Chondrocyte (in vitro differentiated cells): Measurements from ENCODE around the gene RNF115. TPM values are rescaled to one million over a fixed set of nuclear protein-coding genes. Genes with fewer than 3 reads are reported as not detected.

Source experiments
- DNase-seq: peaks from one replicate; pipeline ENCODE4 v3.0.0; 2021; ENCODE audit warnings: mixed read lengths, low spot score
- H3K27ac Mint-ChIP-seq: one replicate; pipeline ENCODE4 v1.8.0; 2021; ENCODE audit warnings: mild to moderate bottlenecking, moderate library complexity, mixed read lengths; ENCODE audit not compliant: unreplicated experiment
- H3K27me3 Mint-ChIP-seq: 2 replicates; pipeline ENCODE4 v1.8.0; 2021; ENCODE audit warnings: low read depth, mixed read lengths
- H3K36me3 Mint-ChIP-seq: 2 replicates; pipeline ENCODE4 v1.8.0; 2021; ENCODE audit warnings: low read depth, mixed read lengths
- H3K4me1 Mint-ChIP-seq: 2 replicates; pipeline ENCODE4 v1.8.0; 2021; ENCODE audit warnings: low read depth, mild to moderate bottlenecking, mixed read lengths
- H3K4me3 Mint-ChIP-seq: one replicate; pipeline ENCODE4 v1.8.0; 2021; ENCODE audit warnings: mild to moderate bottlenecking, moderate library complexity, mixed read lengths; ENCODE audit not compliant: unreplicated experiment
- H3K9me3 Mint-ChIP-seq: 2 replicates; pipeline ENCODE4 v1.8.0; 2021; ENCODE audit warnings: low read depth, mixed read lengths
- CTCF ChIP-seq: fragments of 200-600 bp; sonication (generic); IDR thresholded peaks from 2 replicates; pipeline ENCODE4 v1.5.0; 2021; ENCODE audit warnings: antibody characterized with exemption, mild to moderate bottlenecking, moderate library complexity
- total RNA-seq: library from RNA; stranded (reverse); gene quantifications from 3 replicates; pipeline ENCODE4 v1.2.1, GENCODE V29; 2021

RNF115 gene
- total RNA-seq, 1 donor from 2014 or later, result 12.7 TPM

- H3K4me3 Mint-ChIP-seq, result peak overlapping the region; percentile 0
- H3K27me3 Mint-ChIP-seq, result no peaks in the 10 kb centered on the region
- peak; percentile 75 for TF ChIP-seq CTCF
- no peaks in the 10 kb centered on the region for H3K9me3 Mint-ChIP-seq
- peaks cover 31% of the 10 kb centered on the region for H3K4me1 Mint-ChIP-seq
- peak overlapping the region; percentile 83 for H3K27ac Mint-ChIP-seq
- DNase-seq, result no peak
- H3K36me3 Mint-ChIP-seq, result peaks cover 21% of the 10 kb centered on the region
Observed at GRCh38 chr1:145849356-145850160, 25.7 kb upstream of the RNF115 start.

- no peak overlapping the region for H3K4me3 Mint-ChIP-seq
Observed at GRCh38 chr1:145847827-145848226, 23.9 kb upstream of the RNF115 start.

GRCh38 chr1:145846201-145846612 is 22.3 kb upstream of the RNF115 start:
- TF ChIP-seq CTCF, result peak; percentile 72
- H3K27ac Mint-ChIP-seq, result peak overlapping the region; percentile 71
- H3K36me3 Mint-ChIP-seq, result peaks cover 14% of the 10 kb centered on the region
- no peak for DNase-seq
- H3K4me1 Mint-ChIP-seq, result peaks cover 31% of the 10 kb centered on the region
- H3K9me3 Mint-ChIP-seq, result no peaks in the 10 kb centered on the region
- H3K27me3 Mint-ChIP-seq, result no peaks in the 10 kb centered on the region
- H3K4me3 Mint-ChIP-seq, result no peak overlapping the region

More at GRCh38 chr1:145847827-145848226, 23.9 kb upstream of the RNF115 start:
- Mint-ChIP-seq H3K4me1 (peaks cover 31% of the 10 kb centered on the region), H3K27ac (no peak overlapping the region), H3K9me3 (no peaks in the 10 kb centered on the region), H3K27me3 (no peaks in the 10 kb centered on the region), H3K36me3 (peaks cover 14% of the 10 kb centered on the region)
- TF ChIP-seq CTCF, result no peak
- no peak for DNase-seq

GRCh38 chr1:145845514-145846161 is 21.7 kb upstream of the RNF115 start, which contains the start of gene NUDT17:
Gene NUDT17, plus strand, starts transcription at chr1:145845630. Its CDS starts 11 bp downstream, at chr1:145845641.
- Mint-ChIP-seq H3K36me3 (peaks cover 15% of the 10 kb centered on the region), H3K27me3 (no peaks in the 10 kb centered on the region), H3K9me3 (no peaks in the 10 kb centered on the region), H3K4me3 (no peak within 1 kb of the TSS), H3K27ac (peak within 1 kb of the TSS; percentile 71), H3K4me1 (peaks cover 26% of the 10 kb centered on the region)
- peak; percentile 95 for DNase-seq
- TF ChIP-seq CTCF, result peak; percentile 95

GRCh38 chr1:145845144-145845513 is 21.2 kb upstream of the RNF115 start:
- H3K4me1 Mint-ChIP-seq, result peaks cover 21% of the 10 kb centered on the region
- TF ChIP-seq CTCF, result no peak
- peaks cover 17% of the 10 kb centered on the region for H3K36me3 Mint-ChIP-seq
- no peak overlapping the region for H3K4me3 Mint-ChIP-seq
- no peak overlapping the region for H3K27ac Mint-ChIP-seq
- H3K9me3 Mint-ChIP-seq, result no peaks in the 10 kb centered on the region
- DNase-seq, result no peak
- H3K27me3 Mint-ChIP-seq, result no peaks in the 10 kb centered on the region
